ENCODE results near the gene LDLRAD4. TPM values are rescaled to one million over a fixed set of nuclear protein-coding genes. Genes with fewer than 3 reads are reported as not detected.

The LDLRAD4 gene
- total and polyA plus RNA-seq, 9 of the 15 experiments (the other 6 are each of a cell fraction or from before 2014, with no cell fraction given): 0.01 TPM; not detected in 8

DNA sequence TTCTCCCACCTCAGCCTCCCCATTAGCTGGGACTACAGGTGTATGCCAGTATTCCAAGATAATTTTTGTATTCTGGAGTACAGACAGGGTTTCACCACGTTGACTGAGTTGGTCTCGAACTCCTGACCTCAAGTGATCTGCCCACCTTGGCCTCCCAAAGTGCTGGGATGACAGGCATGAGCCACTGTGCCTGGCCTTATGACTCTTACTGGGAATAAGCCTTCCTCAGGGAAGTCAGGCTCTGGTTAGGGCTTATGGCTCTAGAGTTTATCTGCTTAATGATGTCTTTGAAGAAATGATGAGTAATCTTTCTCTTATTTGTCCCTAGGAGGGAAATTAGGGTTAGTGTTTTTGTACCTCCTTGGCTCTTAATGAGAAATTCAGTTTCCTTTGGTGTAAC, 320.1 kb downstream of the LDLRAD4 start:
- CTCF ChIA-PET (ENCODE audit: low intra/inter-chr PET ratio): interaction anchor here (0.8 kb wide), 1 partner anchor 23 kb away, joined by 3 read pairs; no protein-coding TSS in a partner anchor
- TF ChIP-seq, protein P1, sequence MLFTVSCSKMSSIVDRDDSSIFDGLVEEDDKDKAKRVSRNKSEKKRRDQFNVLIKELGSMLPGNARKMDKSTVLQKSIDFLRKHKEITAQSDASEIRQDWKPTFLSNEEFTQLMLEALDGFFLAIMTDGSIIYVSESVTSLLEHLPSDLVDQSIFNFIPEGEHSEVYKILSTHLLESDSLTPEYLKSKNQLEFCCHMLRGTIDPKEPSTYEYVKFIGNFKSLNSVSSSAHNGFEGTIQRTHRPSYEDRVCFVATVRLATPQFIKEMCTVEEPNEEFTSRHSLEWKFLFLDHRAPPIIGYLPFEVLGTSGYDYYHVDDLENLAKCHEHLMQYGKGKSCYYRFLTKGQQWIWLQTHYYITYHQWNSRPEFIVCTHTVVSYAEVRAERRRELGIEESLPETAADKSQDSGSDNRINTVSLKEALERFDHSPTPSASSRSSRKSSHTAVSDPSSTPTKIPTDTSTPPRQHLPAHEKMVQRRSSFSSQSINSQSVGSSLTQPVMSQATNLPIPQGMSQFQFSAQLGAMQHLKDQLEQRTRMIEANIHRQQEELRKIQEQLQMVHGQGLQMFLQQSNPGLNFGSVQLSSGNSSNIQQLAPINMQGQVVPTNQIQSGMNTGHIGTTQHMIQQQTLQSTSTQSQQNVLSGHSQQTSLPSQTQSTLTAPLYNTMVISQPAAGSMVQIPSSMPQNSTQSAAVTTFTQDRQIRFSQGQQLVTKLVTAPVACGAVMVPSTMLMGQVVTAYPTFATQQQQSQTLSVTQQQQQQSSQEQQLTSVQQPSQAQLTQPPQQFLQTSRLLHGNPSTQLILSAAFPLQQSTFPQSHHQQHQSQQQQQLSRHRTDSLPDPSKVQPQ (CRISPR knock-in tag; IDR thresholded peaks at IDR 0.05; ENCODE audit: borderline replicate concordance): no peak
- no peak for TF ChIP-seq ZEB2 (IDR thresholded peaks at IDR 0.05)
- no peak for TF ChIP-seq ZNF146 (CRISPR knock-in tag; IDR thresholded peaks at IDR 0.05; ENCODE audit: unreplicated experiment)
- TF ChIP-seq, protein P2, sequence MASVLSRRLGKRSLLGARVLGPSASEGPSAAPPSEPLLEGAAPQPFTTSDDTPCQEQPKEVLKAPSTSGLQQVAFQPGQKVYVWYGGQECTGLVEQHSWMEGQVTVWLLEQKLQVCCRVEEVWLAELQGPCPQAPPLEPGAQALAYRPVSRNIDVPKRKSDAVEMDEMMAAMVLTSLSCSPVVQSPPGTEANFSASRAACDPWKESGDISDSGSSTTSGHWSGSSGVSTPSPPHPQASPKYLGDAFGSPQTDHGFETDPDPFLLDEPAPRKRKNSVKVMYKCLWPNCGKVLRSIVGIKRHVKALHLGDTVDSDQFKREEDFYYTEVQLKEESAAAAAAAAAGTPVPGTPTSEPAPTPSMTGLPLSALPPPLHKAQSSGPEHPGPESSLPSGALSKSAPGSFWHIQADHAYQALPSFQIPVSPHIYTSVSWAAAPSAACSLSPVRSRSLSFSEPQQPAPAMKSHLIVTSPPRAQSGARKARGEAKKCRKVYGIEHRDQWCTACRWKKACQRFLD (CRISPR knock-in tag; IDR thresholded peaks at IDR 0.05): no peak
- TF ChIP-seq NFRKB (IDR thresholded peaks at IDR 0.05; ENCODE audit: low read depth): no peak
- no peak for TF ChIP-seq SMC3 (conservative IDR thresholded peaks at IDR 0.05; ENCODE audit: insufficient read depth, low read depth, low read length)
- TF ChIP-seq, protein P3, sequence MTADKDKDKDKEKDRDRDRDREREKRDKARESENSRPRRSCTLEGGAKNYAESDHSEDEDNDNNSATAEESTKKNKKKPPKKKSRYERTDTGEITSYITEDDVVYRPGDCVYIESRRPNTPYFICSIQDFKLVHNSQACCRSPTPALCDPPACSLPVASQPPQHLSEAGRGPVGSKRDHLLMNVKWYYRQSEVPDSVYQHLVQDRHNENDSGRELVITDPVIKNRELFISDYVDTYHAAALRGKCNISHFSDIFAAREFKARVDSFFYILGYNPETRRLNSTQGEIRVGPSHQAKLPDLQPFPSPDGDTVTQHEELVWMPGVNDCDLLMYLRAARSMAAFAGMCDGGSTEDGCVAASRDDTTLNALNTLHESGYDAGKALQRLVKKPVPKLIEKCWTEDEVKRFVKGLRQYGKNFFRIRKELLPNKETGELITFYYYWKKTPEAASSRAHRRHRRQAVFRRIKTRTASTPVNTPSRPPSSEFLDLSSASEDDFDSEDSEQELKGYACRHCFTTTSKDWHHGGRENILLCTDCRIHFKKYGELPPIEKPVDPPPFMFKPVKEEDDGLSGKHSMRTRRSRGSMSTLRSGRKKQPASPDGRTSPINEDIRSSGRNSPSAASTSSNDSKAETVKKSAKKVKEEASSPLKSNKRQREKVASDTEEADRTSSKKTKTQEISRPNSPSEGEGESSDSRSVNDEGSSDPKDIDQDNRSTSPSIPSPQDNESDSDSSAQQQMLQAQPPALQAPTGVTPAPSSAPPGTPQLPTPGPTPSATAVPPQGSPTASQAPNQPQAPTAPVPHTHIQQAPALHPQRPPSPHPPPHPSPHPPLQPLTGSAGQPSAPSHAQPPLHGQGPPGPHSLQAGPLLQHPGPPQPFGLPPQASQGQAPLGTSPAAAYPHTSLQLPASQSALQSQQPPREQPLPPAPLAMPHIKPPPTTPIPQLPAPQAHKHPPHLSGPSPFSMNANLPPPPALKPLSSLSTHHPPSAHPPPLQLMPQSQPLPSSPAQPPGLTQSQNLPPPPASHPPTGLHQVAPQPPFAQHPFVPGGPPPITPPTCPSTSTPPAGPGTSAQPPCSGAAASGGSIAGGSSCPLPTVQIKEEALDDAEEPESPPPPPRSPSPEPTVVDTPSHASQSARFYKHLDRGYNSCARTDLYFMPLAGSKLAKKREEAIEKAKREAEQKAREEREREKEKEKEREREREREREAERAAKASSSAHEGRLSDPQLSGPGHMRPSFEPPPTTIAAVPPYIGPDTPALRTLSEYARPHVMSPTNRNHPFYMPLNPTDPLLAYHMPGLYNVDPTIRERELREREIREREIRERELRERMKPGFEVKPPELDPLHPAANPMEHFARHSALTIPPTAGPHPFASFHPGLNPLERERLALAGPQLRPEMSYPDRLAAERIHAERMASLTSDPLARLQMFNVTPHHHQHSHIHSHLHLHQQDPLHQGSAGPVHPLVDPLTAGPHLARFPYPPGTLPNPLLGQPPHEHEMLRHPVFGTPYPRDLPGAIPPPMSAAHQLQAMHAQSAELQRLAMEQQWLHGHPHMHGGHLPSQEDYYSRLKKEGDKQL (CRISPR knock-in tag; IDR thresholded peaks at IDR 0.05; ENCODE audit: borderline replicate concordance): no peak
- TF ChIP-seq TAF9B (IDR thresholded peaks at IDR 0.05; ENCODE audit: partially characterized antibody): no peak
- no peak for TF ChIP-seq NRF1 (conservative IDR thresholded peaks at IDR 0.05 in 1 of 2, IDR thresholded peaks at IDR 0.05 in 1 of 2)
- TF ChIP-seq, protein P4, sequence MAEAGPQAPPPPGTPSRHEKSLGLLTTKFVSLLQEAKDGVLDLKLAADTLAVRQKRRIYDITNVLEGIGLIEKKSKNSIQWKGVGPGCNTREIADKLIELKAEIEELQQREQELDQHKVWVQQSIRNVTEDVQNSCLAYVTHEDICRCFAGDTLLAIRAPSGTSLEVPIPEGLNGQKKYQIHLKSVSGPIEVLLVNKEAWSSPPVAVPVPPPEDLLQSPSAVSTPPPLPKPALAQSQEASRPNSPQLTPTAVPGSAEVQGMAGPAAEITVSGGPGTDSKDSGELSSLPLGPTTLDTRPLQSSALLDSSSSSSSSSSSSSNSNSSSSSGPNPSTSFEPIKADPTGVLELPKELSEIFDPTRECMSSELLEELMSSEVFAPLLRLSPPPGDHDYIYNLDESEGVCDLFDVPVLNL (CRISPR knock-in tag; IDR thresholded peaks at IDR 0.05; ENCODE audit: low read depth): no peak
- TF ChIP-seq PHF20 (IDR thresholded peaks at IDR 0.05; ENCODE audit: partially characterized antibody): no peak

More for the DNA sequence above, 320.1 kb downstream of the LDLRAD4 start:
- Histone ChIP-seq H3K9ac (ENCODE audit: insufficient read depth in 1 of 2, low read depth in 2 of 2, low read length in 2 of 2) (no peak overlapping the region), H3K79me2 (ENCODE audit: control insufficient read depth, insufficient read depth, low read length) (no peaks in the 10 kb centered on the region), H3K9me3 (replicated peaks; ENCODE audit: control insufficient read depth, insufficient read depth, low read depth, low read length) (no peaks in the 10 kb centered on the region), H2AFZ (ENCODE audit: low read depth, low read length) (no peak overlapping the region), H3K4me3 (no peak overlapping the region), H3K4me2 (ENCODE audit: insufficient read depth, low read length) (no peak overlapping the region), H3K36me3 (ENCODE audit: control insufficient read depth, insufficient read depth, low read length) (no peaks in the 10 kb centered on the region), H3K4me1 (replicated peaks in 1 of 2; ENCODE audit: control insufficient read depth in 2 of 2, insufficient read depth in 2 of 2, low read length in 2 of 2) (no peaks in the 10 kb centered on the region), H4K20me1 (replicated peaks; ENCODE audit: control insufficient read depth, insufficient read depth, low read length) (no peaks in the 10 kb centered on the region), H3K27ac (ENCODE audit: extremely low read depth, low read depth, low read length) (no peak overlapping the region), H3K27me3 (ENCODE audit: control insufficient read depth in 2 of 2, insufficient read depth in 2 of 2, low read length in 2 of 2) (peaks cover under 1 to 16% of the 10 kb centered on the region in 2 experiments; a peak in 2 of 5 replicates), H3K9me1 (ENCODE audit: control insufficient read depth, insufficient read depth, low read length) (no peaks in the 10 kb centered on the region)
- in situ Hi-C loops (cut with MboI) (no loop called here), intact Hi-C loops (cut with micrococcal nuclease) (no loop called here)
- no peak for ATAC-seq
- DNase-seq (ENCODE audit: extremely low read depth in 1 of 4, low spot score in 3 of 4): no peak
- POLR2A ChIA-PET: no interaction called here
- 0% methylated on average over 2 of the region's 2 CpGs for WGBS (ENCODE audit: insufficient coverage, low coverage, missing lambda C conversion rate)
- no peak for FAIRE-seq
- BruUV-seq (replicated peaks): no TSS peak

Measured in K562 (cell line).